ENCODE measurements around the gene TRHDE.

Gene TRHDE

DNA sequence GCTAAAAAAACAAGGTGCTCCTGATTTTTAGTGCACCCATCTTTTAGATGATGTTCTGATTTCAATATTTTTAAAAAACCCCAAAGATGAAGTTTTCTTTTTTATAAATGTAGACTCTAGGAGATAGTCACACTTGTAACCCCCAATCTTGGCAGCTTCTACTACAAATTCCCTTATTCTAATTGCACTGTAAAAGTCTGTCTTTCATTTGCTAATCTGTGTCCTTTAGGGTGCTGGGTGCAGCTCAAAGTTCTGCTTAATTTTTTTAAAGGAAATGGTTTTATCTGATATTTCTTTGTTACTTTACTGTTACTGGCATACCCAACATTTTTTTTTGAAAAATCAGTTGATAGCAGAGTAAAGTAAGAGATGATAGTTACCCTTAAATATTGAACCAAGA, 172.0 kb downstream of the TRHDE start:
- TF ChIP-seq, protein P1, sequence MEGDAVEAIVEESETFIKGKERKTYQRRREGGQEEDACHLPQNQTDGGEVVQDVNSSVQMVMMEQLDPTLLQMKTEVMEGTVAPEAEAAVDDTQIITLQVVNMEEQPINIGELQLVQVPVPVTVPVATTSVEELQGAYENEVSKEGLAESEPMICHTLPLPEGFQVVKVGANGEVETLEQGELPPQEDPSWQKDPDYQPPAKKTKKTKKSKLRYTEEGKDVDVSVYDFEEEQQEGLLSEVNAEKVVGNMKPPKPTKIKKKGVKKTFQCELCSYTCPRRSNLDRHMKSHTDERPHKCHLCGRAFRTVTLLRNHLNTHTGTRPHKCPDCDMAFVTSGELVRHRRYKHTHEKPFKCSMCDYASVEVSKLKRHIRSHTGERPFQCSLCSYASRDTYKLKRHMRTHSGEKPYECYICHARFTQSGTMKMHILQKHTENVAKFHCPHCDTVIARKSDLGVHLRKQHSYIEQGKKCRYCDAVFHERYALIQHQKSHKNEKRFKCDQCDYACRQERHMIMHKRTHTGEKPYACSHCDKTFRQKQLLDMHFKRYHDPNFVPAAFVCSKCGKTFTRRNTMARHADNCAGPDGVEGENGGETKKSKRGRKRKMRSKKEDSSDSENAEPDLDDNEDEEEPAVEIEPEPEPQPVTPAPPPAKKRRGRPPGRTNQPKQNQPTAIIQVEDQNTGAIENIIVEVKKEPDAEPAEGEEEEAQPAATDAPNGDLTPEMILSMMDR (IDR thresholded peaks at IDR 0.05; ENCODE audit: borderline replicate concordance, insufficient read depth, low read depth, low read length) = no peak
- no peak overlapping the region for H3K4me3 ChIP-seq (ENCODE audit: low read depth, low read length)

DNA sequence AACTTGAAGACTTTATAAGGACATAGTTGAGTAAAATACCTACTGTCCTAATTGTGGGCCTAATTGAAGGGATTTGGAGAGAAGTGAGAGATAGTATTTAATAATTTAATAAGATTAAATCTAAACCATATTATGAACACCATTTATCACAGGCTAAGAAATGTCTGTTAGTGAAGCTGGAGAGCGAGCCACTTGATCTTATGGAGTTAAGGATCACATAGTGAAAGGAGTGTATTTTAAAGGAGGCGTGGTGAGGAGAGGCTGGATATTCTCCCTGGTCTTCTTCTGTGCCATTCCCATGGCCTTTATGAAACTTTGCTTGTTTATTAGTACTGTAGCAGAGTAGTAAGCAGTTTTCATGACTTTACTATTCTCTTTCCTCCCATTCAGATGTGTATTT, 172.4 kb downstream of the TRHDE start:
- H3K4me3 ChIP-seq (ENCODE audit: low read depth, low read length) = no peak overlapping the region
- TF ChIP-seq, protein P1 (IDR thresholded peaks at IDR 0.05; ENCODE audit: borderline replicate concordance, insufficient read depth, low read depth, low read length) = no peak

DNA sequence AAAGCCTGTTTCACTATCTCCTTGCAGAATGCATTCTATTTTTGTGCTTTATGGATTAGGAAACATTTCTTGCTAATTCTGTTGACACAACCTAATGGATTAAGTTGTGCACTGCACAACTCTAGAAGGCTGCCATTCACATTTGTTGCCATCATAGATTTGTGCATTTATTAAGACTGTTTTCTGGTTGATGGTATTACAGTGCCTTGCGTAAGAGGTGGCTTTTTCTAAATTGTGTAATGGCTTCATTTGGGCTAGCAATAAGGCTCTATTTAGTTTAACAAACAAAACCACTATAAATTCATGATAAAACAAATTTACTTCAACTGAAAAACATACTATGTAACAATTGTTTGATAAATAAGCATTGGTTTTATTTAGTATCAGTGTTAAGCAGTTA, 175.9 kb downstream of the TRHDE start:
- TF ChIP-seq, protein P1 (IDR thresholded peaks at IDR 0.05; ENCODE audit: borderline replicate concordance, insufficient read depth, low read depth, low read length) = no peak
- H3K4me3 ChIP-seq (ENCODE audit: low read depth, low read length) = no peak overlapping the region

DNA sequence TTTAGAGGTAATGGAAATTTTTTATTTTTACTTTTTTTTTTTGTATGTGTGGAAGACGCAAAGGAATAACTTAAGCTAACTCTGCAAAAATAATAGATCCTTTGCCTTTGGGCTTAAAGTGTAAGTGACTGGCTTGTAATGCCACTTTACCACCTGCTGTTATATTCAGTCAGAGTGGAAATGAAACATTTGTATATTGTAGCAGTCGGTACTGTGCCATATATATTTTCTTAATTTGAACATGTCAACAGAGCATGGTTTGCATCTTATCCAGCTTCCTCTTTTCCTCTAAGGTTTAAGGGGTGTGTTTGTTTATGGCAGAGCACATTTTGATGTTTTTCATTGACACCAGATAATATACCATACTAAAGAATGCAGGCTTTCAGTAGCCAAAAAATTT, 176.6 kb downstream of the TRHDE start:
- TF ChIP-seq, protein P1 (IDR thresholded peaks at IDR 0.05; ENCODE audit: borderline replicate concordance, insufficient read depth, low read depth, low read length) = no peak

DNA sequence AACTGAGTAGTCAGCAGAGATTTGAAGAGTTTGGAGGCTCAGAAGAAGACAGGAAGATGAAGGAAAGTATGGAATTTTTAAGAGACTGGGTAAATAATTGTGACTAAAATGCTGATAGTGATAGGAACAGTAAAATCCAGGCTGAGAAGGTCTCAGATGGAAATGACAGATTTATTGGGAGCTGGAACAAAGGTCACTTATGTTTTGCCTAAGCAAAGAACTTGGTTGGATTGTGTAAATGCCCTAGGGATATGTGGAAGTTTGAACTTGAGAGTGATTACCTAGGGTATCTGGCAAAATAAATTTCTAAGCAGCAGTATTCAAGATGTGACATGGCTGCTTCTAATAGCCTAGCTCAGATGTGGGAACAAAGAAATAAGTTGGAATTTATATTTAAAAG, 180.9 kb downstream of the TRHDE start:
- TF ChIP-seq, protein P1 (IDR thresholded peaks at IDR 0.05; ENCODE audit: borderline replicate concordance, insufficient read depth, low read depth, low read length) = no peak
- H3K4me3 ChIP-seq (ENCODE audit: low read depth, low read length) = no peak overlapping the region

More for the DNA sequence above, 176.6 kb downstream of the TRHDE start:
- H3K4me3 ChIP-seq (ENCODE audit: low read depth, low read length) = no peak overlapping the region

DNA sequence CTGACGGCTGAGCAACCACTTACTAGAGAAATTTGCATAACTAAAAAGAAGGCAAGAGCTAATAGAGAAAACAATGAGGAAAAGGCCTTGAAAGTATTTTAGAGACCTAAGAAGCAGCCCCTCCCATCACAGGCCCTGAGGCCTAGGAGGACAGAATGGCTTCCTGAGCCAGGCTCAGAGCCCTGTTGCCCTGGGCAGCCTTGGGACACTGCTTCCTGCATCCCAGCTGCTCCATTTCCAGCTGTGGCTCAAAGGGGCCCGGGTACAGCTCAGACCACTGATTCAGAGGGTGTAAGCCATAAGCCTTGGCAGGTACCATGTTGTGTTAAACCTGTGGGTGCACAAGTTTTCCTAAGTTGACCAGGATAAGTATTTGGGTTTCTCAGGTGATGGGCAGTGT, 181.4 kb downstream of the TRHDE start:
- TF ChIP-seq, protein P1 (IDR thresholded peaks at IDR 0.05; ENCODE audit: borderline replicate concordance, insufficient read depth, low read depth, low read length) = no peak

DNA sequence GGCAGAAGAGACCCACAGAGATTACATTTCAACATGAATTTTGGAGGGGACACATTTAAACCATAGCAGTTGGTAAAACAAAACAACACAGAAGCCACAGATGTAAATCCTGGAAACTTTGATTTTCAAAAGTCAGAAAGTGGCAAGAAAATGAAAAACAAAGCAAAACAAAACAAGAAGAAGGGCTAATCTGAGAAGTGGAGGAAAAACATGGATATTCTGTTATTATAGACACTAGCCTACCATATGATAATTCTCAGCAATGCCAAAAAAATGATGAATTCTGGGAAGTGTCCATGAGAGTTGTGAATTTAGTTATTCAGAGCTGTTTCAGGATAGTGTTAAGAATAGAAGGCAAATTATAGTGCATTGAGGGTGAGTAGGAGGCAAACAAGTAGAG, 192.3 kb downstream of the TRHDE start:
- TF ChIP-seq, protein P1 (IDR thresholded peaks at IDR 0.05; ENCODE audit: borderline replicate concordance, insufficient read depth, low read depth, low read length) = no peak

More for the DNA sequence above, 181.4 kb downstream of the TRHDE start:
- H3K4me3 ChIP-seq (ENCODE audit: low read depth, low read length) = no peak overlapping the region

More for the DNA sequence above, 192.3 kb downstream of the TRHDE start:
- H3K4me3 ChIP-seq (ENCODE audit: low read depth, low read length) = no peak overlapping the region

Measured in GM12875 (cell line).